Esophagus squamous epithelium (tissue), 5 donors: ENCODE measurements around the gene ARHGAP35. TPM values are rescaled to one million over a fixed set of nuclear protein-coding genes. Genes with fewer than 3 reads are reported as not detected.
"Not testable (repeated sequence)": the region's sequence is repeated elsewhere in the genome, so short reads cannot be mapped to it uniquely, and the experiment has no call there.

Experiments
- DNase-seq: peaks from one replicate; lab custom pipeline; 2025; lab: John Stamatoyannopoulos, UW
- H3K27ac ChIP-seq, 4 donors: fragments of 200-600 bp; sonication (generic); one replicate each; pipeline ENCODE4 v1.5.1; 2016 to 2019; ENCODE audit warnings: mild to moderate bottlenecking in 1 of 4
- H3K27me3 ChIP-seq, 4 donors: fragments of 200-600 bp; sonication (generic); 1 replicate in 3 of 4; 2 replicates in 1 of 4; pipeline versions ENCODE4 v1.5.1 to v1.6.0; 2017 to 2021; ENCODE audit warnings: antibody characterized with exemption in 1 of 4
- H3K36me3 ChIP-seq, 3 donors: fragments of 200-600 bp; sonication (generic); one replicate each; pipeline ENCODE4 v1.5.1; 2016 to 2019
- H3K4me1 ChIP-seq, 3 donors: fragments of 200-600 bp; sonication (generic); one replicate each; pipeline ENCODE4 v1.5.1; 2017 to 2019
- H3K4me3 ChIP-seq, 4 donors: fragments of 200-600 bp; sonication (generic); 1 replicate in 3 of 4; 2 replicates in 1 of 4; pipeline ENCODE4 v1.5.1; 2016 to 2019; ENCODE audit warnings: mild to moderate bottlenecking in 2 of 4, moderate library complexity in 1 of 4
- H3K9me3 ChIP-seq, 3 donors: fragments of 200-600 bp; sonication (generic); one replicate each; pipeline ENCODE4 v1.5.1; 2016 to 2019
- POLR2A ChIP-seq, 4 donors: fragments of 450-650 bp; IDR thresholded peaks; one replicate each; pipeline ENCODE4 v1.6.1; 2017; ENCODE audit warnings: antibody characterized with exemption in 4 of 4, mild to moderate bottlenecking in 4 of 4, moderate library complexity in 3 of 4
- WGBS, 2 donors: methylation state at CpG; one replicate each; pipeline ENCODE4 v1.1.5; 2018; 5-methylcytosine and 5-hydroxymethylcytosine counted together
- intact Hi-C: fragments of 100-400 bp; cut with DNase I; formaldehyde crosslinking; loops from one replicate; pipeline ENCODE4 v1.15.0; 2022
- total RNA-seq, 4 donors: library from RNA; depleted of rRNA; stranded (reverse); fragments of >200 nt; gene quantifications; one replicate each; pipeline ENCODE4 v1.1.0, GENCODE V29; 2016
- TF ChIP-seq, protein P1 (sequence below), 6 experiments: fragments of 450-650 bp in 4 of 6; fragments of 200-600 bp in 2 of 6; sonication (generic) in 2 of 6; IDR thresholded peaks; one replicate each; pipeline ENCODE4 v1.5.1; 2016 to 2019; ENCODE audit warnings: antibody characterized with exemption in 6 of 6, mild to moderate bottlenecking in 4 of 6, moderate library complexity in 4 of 6
- donor health status: DM: yes; HTN: yes; CAD: no.

Gene ARHGAP35
- total RNA-seq, 4 donors from 2014 or later, result 28.6 to 41.6 (median 32.1) TPM

DNA sequence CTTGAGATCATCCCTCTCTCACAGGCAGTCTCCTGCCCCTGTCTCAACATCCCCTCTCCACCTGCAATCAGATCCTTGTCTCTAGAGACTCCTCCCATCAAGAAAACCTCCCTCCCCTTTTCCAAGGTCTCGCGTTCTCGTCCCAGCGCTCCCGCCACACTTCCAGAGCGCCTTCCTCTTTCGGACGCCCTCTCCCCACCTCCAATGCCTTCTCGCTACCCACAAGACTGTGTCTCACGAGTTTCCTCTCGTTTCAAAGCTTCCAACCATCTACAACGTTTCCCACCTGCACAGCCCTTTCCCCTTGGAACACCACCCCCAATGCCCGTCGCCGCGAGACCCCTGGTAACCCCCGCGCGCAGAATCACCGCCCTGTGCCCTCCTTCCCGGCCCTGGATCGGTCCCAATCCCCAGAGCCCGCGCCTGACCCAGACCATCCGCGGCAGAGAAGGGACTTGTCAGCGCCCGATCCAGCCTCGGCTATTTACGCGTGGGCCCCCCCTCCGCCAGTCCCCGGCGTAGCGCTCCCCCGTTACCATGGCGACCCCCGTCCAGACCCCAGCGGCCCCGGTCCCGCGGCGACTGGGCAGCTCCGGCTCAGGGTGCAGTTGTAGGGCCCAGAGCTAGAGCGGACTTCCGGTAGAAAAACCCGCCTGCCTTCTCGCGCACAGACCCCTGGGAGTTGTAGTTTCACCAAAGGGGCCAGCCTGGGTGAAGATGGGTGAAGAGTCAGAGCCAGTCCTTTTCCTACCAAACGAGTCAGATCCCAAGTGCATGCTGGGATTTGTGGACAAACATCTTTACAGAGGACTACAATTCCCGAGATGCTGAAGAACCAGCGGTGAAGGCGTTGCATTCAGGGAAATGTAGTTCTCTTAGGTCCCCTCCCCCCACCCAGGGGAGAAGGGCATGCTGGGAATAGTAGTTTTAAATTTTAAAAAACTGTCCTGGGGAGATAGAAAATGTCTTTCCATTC is 10.3 kb upstream of the ARHGAP35 start, which contains the start of gene AP2S1:
Gene AP2S1, minus strand, starts transcription at position 619 of the 976 bp plus-strand sequence. Its CDS starts 80 bp downstream, at position 539.
- peak; percentile 89 for DNase-seq
- WGBS, 2 donors, result 0 to 1% methylated on average over 23 to 26 of the region's 53 CpGs
- peak within 1 kb of the TSS; percentile 90 to 100 (median 96) for H3K4me3 ChIP-seq
- TF ChIP-seq, protein P1, sequence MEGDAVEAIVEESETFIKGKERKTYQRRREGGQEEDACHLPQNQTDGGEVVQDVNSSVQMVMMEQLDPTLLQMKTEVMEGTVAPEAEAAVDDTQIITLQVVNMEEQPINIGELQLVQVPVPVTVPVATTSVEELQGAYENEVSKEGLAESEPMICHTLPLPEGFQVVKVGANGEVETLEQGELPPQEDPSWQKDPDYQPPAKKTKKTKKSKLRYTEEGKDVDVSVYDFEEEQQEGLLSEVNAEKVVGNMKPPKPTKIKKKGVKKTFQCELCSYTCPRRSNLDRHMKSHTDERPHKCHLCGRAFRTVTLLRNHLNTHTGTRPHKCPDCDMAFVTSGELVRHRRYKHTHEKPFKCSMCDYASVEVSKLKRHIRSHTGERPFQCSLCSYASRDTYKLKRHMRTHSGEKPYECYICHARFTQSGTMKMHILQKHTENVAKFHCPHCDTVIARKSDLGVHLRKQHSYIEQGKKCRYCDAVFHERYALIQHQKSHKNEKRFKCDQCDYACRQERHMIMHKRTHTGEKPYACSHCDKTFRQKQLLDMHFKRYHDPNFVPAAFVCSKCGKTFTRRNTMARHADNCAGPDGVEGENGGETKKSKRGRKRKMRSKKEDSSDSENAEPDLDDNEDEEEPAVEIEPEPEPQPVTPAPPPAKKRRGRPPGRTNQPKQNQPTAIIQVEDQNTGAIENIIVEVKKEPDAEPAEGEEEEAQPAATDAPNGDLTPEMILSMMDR (IDR thresholded peaks at IDR 0.05), result peak in 3 of 6 experiments; percentile 14 to 34 (median 18)
- TF ChIP-seq POLR2A (IDR thresholded peaks at IDR 0.05), result peak; percentile 11 to 81 (median 47)
- peak within 1 kb of the TSS; percentile 93 to 97 (median 96) for H3K27ac ChIP-seq
- peaks cover 11 to 34% (median 17%) of the 10 kb centered on the region in 3 donors for H3K4me1 ChIP-seq
- no peaks in the 10 kb centered on the region for H3K27me3 ChIP-seq
- peaks cover 0 to 21% (median 5%) of the 10 kb centered on the region in 3 donors for H3K36me3 ChIP-seq
- intact Hi-C loops, result no loop called here
- no peaks in the 10 kb centered on the region for H3K9me3 ChIP-seq

DNA sequence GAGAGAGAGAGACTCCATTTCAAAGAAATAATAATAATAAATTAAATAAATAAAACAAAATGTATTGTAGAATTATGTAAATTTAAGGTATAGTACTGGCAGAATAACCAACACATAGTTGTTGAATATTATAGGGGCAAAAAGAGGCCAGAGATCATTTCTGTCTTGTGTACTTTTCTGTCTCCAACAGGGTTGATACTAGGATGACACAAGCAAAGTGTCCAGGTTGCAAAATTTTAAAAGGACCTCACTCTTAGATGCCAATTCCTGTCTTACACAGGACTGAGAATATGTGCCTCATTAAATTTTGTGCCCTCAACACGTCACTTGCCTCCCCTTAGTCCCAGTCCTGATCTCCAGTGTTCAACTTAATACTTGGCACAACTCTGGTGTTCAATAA is 8.0 kb upstream of the ARHGAP35 start:
- H3K9me3 ChIP-seq, result no peaks in the 10 kb centered on the region
- TF ChIP-seq, protein P1 (IDR thresholded peaks at IDR 0.05), result no peak
- no peak for TF ChIP-seq POLR2A (IDR thresholded peaks at IDR 0.05)
- intact Hi-C loops, result no loop called here
- no peaks in the 10 kb centered on the region for H3K27me3 ChIP-seq
- no peak for DNase-seq
- no peaks in the 10 kb centered on the region for H3K36me3 ChIP-seq
- H3K4me1 ChIP-seq, result peaks cover 18 to 48% (median 24%) of the 10 kb centered on the region in 3 donors
- H3K4me3 ChIP-seq, result no peak overlapping the region
- no peak overlapping the region for H3K27ac ChIP-seq
- 75 to 77% methylated on average over 1 of the region's 1 CpG for WGBS, 2 donors

DNA sequence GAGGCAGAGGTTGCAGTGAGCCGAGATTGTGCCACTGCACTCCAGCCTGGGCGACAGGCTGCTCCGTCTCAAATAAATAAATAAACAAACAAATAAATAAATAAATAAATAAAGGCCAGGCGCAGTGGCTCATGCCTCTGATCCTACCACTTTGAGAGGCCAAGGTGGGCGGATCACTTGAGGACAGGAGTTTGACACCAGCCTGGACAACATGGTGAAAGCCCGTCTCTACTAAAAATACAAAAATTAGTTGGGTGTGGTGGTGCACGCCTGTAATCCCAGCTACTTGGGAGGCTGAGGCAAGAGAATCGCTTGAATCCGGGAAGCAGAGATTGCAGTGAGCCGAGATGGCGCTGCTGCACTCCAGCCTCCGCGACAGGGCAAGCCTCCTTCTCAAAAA is 6.1 kb upstream of the ARHGAP35 start:
- H3K36me3 ChIP-seq, H3K27ac ChIP-seq, H3K9me3 ChIP-seq, H3K27me3 ChIP-seq, H3K4me3 ChIP-seq, DNase-seq: not testable (repeated sequence)
- peaks cover 16 to 39% (median 17%) of the 10 kb centered on the region in 3 donors for H3K4me1 ChIP-seq
- intact Hi-C loops, result loop anchor here (5.0 kb wide), 1 partner anchor 133 kb away; no protein-coding TSS in a partner anchor
- WGBS, 2 donors, result 74 to 79% methylated on average over 10 to 13 of the region's 13 CpGs

DNA sequence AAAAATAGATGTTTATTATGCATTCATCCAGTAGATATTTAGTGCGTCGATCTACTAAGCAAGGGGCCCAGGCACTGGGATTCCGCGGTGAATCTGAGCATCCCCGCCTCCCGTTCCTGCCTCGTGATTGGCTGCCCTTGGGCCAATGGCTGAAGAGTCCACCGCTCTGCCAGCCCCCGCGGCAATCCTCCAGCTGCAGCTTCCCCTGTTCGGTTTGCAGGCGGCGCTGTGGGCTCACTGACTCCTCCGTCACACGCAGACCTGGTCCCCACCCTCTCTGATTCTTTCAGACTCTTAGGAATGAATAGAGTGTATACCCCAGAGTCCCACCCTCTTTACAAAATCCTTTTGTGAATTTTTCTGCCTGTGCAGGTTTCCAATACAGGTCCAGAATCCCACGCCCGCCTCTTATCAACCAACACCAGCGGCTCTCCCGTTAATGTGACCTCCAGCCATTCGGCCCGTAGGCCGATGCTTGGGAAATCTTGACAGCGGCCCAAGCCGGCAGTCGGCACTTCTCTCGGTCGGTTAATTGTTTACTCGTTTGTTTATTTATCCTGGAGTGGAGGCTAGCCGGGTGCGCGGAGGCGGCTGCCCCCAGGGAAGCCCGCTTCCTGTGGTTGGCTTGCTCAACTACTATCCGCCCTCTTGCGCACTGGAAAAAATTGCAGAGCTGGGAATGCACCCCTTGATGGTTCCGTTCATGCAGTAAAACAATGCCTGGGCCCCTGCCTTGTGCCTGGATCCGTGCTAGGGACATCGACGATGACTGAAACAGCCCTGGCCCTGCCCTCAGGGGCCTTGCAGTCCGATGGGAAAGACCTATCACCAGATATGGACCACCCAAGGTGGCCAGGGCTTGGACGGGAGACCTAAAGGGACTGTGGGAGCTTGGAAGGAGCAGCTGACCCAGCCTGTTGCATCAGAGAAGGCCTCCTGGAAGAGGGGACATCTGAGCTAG is 4.5 kb upstream of the ARHGAP35 start:
- H3K27ac ChIP-seq, result peak overlapping the region; percentile 64 to 90 (median 84)
- TF ChIP-seq POLR2A (IDR thresholded peaks at IDR 0.05), result peak in 1 of 4 donors; percentile 9
- TF ChIP-seq, protein P1 (IDR thresholded peaks at IDR 0.05), result peak; percentile 55 to 87 (median 78)
- H3K27me3 ChIP-seq, result no peaks in the 10 kb centered on the region
- intact Hi-C loops, result loop anchor here (5.0 kb wide), 1 partner anchor 131 kb away; no protein-coding TSS in a partner anchor
- DNase-seq, result peak; percentile 66
- H3K4me3 ChIP-seq, result peak overlapping the region; percentile 6 to 62 (median 42)
- H3K36me3 ChIP-seq, result no peaks in the 10 kb centered on the region
- 2 to 5% methylated on average over 28 to 29 of the region's 41 CpGs for WGBS, 2 donors
- no peaks in the 10 kb centered on the region for H3K9me3 ChIP-seq
- H3K4me1 ChIP-seq, result peaks cover 12 to 35% (median 15%) of the 10 kb centered on the region in 3 donors

DNA sequence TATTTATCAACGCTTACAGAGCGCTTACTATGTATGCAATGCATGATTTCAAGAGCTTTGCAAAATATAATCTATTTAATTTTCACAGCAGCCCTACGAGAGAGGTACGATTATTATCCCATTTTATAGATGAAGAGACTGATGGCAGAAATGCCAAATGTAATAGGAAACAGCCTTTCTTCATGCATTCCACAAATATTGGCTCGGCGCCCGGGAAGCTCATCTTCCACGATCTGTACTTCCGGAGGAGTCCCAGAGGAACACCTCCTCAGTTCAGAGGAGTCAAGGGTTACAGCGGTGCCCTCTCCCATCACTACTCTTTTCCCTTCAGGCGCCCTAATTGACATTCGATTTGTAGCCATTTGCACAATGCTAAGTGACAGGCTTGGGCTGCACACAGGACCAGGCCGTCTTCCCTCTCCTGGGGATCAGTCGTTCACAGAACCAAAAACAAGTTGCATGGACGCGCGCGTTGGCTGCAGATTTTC is 1.1 kb upstream of the ARHGAP35 start:
- H3K36me3 ChIP-seq, result no peaks in the 10 kb centered on the region
- no peaks in the 10 kb centered on the region for H3K9me3 ChIP-seq
- DNase-seq, result no peak
- peak overlapping the region; percentile 93 to 99 (median 98) for H3K27ac ChIP-seq
- H3K4me1 ChIP-seq, result peaks cover 35 to 67% (median 46%) of the 10 kb centered on the region in 3 donors
- 14 to 17% methylated on average over 13 to 15 of the region's 18 CpGs for WGBS, 2 donors
- intact Hi-C loops, result loop anchor here (5.0 to 10.0 kb wide), 2 partner anchors 65 to 128 kb away; no protein-coding TSS in a partner anchor
- no peak for TF ChIP-seq POLR2A (IDR thresholded peaks at IDR 0.05)
- TF ChIP-seq, protein P1 (IDR thresholded peaks at IDR 0.05), result no peak
- H3K4me3 ChIP-seq, result peak overlapping the region; percentile 80 to 98 (median 97)
- H3K27me3 ChIP-seq, result no peaks in the 10 kb centered on the region
